ENCODE measurements around the gene PDIK1L. TPM values are rescaled to one million over a fixed set of nuclear protein-coding genes. Genes with fewer than 3 reads are reported as not detected.
A peak's percentile ranks its signal among the peaks of the same experiment; 100 is the strongest.

Gene PDIK1L
- total and polyA plus RNA-seq, 9 of the 15 experiments (the other 6 are each of a cell fraction or from before 2014, with no cell fraction given) = 12.8 to 30.2 (median 21.5) TPM

DNA sequence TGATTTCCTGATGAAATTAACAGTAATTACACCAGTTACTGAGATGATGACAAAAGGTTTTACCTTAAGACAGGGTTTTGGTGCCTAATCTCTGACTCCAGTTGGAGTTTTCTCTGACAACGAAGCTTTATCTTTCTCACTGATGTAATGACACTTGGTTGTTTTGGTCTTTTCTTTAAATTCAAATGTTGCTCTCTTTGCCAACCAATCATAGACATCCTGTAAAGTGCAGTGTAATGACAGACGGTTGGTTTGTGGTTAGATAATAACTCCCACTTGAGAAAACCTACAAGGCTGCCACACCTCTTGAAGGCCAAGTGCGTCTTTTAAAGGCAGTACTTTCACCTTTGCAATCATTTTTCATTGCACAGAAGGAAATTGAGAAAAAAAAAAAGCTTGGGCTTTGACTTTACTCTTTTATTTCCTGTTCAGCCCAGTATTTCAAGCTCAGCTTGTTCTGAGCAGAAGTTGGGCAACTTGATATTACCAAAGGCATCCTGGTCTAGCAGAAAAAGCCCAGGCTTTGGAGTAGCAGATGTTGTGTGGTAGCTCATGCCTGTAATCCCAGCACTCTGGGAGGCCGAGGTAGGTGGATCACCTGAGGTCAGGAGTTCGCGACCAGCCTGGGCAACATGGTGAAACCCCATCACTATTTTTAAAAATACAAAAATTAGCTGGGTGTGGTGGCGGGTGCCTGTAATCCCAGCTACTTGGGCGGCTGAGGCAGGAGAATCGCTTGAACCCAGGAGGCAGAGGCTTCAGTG, 14.9 kb downstream of the PDIK1L start (continued):
- TF ChIP-seq MEF2A (IDR thresholded peaks at IDR 0.05; ENCODE audit: control insufficient read depth, low read depth, low read length) (no peak), MEIS2 (IDR thresholded peaks at IDR 0.05; ENCODE audit: partially characterized antibody) (peak; percentile 99), TAF9B (IDR thresholded peaks at IDR 0.05; ENCODE audit: partially characterized antibody) (peak; percentile 95), SIN3A (IDR thresholded peaks at IDR 0.05; ENCODE audit: borderline replicate concordance in 2 of 2, control insufficient read depth in 1 of 2, low read depth in 2 of 2, low read length in 2 of 2) (no peak; a peak in 1 of 4 replicates), MXI1 (IDR thresholded peaks at IDR 0.05; ENCODE audit: low read depth, low read length) (peak; percentile 34; the same call in 1 of the 2 replicates), IRF2 (CRISPR knock-in tag; IDR thresholded peaks at IDR 0.05) (no peak), MAZ (CRISPR knock-in tag; conservative IDR thresholded peaks at IDR 0.05 in 1 of 2, IDR thresholded peaks at IDR 0.05 in 1 of 2) (peak in 1 of 2 experiments; percentile 53), ATF1 (CRISPR knock-in tag; IDR thresholded peaks at IDR 0.05) (no peak), ATF1 (tag; IDR thresholded peaks at IDR 0.05) (peak; percentile 95)
- TF ChIP-seq, protein P1, sequence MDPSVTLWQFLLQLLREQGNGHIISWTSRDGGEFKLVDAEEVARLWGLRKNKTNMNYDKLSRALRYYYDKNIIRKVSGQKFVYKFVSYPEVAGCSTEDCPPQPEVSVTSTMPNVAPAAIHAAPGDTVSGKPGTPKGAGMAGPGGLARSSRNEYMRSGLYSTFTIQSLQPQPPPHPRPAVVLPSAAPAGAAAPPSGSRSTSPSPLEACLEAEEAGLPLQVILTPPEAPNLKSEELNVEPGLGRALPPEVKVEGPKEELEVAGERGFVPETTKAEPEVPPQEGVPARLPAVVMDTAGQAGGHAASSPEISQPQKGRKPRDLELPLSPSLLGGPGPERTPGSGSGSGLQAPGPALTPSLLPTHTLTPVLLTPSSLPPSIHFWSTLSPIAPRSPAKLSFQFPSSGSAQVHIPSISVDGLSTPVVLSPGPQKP (CRISPR knock-in tag; IDR thresholded peaks at IDR 0.05) = no peak
- TF ChIP-seq, protein P2, sequence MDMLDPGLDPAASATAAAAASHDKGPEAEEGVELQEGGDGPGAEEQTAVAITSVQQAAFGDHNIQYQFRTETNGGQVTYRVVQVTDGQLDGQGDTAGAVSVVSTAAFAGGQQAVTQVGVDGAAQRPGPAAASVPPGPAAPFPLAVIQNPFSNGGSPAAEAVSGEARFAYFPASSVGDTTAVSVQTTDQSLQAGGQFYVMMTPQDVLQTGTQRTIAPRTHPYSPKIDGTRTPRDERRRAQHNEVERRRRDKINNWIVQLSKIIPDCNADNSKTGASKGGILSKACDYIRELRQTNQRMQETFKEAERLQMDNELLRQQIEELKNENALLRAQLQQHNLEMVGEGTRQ (CRISPR knock-in tag; IDR thresholded peaks at IDR 0.05) = no peak
- TF ChIP-seq, protein P3, sequence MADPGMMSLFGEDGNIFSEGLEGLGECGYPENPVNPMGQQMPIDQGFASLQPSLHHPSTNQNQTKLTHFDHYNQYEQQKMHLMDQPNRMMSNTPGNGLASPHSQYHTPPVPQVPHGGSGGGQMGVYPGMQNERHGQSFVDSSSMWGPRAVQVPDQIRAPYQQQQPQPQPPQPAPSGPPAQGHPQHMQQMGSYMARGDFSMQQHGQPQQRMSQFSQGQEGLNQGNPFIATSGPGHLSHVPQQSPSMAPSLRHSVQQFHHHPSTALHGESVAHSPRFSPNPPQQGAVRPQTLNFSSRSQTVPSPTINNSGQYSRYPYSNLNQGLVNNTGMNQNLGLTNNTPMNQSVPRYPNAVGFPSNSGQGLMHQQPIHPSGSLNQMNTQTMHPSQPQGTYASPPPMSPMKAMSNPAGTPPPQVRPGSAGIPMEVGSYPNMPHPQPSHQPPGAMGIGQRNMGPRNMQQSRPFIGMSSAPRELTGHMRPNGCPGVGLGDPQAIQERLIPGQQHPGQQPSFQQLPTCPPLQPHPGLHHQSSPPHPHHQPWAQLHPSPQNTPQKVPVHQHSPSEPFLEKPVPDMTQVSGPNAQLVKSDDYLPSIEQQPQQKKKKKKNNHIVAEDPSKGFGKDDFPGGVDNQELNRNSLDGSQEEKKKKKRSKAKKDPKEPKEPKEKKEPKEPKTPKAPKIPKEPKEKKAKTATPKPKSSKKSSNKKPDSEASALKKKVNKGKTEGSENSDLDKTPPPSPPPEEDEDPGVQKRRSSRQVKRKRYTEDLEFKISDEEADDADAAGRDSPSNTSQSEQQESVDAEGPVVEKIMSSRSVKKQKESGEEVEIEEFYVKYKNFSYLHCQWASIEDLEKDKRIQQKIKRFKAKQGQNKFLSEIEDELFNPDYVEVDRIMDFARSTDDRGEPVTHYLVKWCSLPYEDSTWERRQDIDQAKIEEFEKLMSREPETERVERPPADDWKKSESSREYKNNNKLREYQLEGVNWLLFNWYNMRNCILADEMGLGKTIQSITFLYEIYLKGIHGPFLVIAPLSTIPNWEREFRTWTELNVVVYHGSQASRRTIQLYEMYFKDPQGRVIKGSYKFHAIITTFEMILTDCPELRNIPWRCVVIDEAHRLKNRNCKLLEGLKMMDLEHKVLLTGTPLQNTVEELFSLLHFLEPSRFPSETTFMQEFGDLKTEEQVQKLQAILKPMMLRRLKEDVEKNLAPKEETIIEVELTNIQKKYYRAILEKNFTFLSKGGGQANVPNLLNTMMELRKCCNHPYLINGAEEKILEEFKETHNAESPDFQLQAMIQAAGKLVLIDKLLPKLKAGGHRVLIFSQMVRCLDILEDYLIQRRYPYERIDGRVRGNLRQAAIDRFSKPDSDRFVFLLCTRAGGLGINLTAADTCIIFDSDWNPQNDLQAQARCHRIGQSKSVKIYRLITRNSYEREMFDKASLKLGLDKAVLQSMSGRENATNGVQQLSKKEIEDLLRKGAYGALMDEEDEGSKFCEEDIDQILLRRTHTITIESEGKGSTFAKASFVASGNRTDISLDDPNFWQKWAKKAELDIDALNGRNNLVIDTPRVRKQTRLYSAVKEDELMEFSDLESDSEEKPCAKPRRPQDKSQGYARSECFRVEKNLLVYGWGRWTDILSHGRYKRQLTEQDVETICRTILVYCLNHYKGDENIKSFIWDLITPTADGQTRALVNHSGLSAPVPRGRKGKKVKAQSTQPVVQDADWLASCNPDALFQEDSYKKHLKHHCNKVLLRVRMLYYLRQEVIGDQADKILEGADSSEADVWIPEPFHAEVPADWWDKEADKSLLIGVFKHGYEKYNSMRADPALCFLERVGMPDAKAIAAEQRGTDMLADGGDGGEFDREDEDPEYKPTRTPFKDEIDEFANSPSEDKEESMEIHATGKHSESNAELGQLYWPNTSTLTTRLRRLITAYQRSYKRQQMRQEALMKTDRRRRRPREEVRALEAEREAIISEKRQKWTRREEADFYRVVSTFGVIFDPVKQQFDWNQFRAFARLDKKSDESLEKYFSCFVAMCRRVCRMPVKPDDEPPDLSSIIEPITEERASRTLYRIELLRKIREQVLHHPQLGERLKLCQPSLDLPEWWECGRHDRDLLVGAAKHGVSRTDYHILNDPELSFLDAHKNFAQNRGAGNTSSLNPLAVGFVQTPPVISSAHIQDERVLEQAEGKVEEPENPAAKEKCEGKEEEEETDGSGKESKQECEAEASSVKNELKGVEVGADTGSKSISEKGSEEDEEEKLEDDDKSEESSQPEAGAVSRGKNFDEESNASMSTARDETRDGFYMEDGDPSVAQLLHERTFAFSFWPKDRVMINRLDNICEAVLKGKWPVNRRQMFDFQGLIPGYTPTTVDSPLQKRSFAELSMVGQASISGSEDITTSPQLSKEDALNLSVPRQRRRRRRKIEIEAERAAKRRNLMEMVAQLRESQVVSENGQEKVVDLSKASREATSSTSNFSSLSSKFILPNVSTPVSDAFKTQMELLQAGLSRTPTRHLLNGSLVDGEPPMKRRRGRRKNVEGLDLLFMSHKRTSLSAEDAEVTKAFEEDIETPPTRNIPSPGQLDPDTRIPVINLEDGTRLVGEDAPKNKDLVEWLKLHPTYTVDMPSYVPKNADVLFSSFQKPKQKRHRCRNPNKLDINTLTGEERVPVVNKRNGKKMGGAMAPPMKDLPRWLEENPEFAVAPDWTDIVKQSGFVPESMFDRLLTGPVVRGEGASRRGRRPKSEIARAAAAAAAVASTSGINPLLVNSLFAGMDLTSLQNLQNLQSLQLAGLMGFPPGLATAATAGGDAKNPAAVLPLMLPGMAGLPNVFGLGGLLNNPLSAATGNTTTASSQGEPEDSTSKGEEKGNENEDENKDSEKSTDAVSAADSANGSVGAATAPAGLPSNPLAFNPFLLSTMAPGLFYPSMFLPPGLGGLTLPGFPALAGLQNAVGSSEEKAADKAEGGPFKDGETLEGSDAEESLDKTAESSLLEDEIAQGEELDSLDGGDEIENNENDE (IDR thresholded peaks at IDR 0.05; ENCODE audit: low read depth, low read length) = no peak
- TF ChIP-seq, protein P4, sequence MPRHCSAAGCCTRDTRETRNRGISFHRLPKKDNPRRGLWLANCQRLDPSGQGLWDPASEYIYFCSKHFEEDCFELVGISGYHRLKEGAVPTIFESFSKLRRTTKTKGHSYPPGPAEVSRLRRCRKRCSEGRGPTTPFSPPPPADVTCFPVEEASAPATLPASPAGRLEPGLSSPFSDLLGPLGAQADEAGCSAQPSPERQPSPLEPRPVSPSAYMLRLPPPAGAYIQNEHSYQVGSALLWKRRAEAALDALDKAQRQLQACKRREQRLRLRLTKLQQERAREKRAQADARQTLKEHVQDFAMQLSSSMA (CRISPR knock-in tag; IDR thresholded peaks at IDR 0.05) = no peak
